Endometrial microvascular endothelial cells (primary cell): ENCODE data around the gene HRAS. TPM values are rescaled to one million over a fixed set of nuclear protein-coding genes. Genes with fewer than 3 reads are reported as not detected.

Experiments used
- in situ Hi-C: cut with HindIII; loops from 2 replicates; pipeline ENCODE4 v1.10.0; 2017; ENCODE audit warnings: low sequenced_read_pairs, low pct_unique_long_range_greater_than_20kb; ENCODE audit errors: inconsistent ontology term
- total RNA-seq: library from RNA; depleted of rRNA; stranded (reverse); fragments of >200 nt; gene quantifications from one replicate; pipeline ENCODE4 v1.2.3, GENCODE V29; 2015; ENCODE audit errors: inconsistent ontology term

The HRAS gene
- total RNA-seq, 1 donor from 2014 or later: 82.1 TPM

- in situ Hi-C loops: no loop called here
These were observed 20.6 kb upstream of the HRAS start for GRCh38 chr11:555780-556661.

GRCh38 chr11:555227-555779 lies 19.9 kb upstream of the HRAS start:
- in situ Hi-C loops: no loop called here

DNA sequence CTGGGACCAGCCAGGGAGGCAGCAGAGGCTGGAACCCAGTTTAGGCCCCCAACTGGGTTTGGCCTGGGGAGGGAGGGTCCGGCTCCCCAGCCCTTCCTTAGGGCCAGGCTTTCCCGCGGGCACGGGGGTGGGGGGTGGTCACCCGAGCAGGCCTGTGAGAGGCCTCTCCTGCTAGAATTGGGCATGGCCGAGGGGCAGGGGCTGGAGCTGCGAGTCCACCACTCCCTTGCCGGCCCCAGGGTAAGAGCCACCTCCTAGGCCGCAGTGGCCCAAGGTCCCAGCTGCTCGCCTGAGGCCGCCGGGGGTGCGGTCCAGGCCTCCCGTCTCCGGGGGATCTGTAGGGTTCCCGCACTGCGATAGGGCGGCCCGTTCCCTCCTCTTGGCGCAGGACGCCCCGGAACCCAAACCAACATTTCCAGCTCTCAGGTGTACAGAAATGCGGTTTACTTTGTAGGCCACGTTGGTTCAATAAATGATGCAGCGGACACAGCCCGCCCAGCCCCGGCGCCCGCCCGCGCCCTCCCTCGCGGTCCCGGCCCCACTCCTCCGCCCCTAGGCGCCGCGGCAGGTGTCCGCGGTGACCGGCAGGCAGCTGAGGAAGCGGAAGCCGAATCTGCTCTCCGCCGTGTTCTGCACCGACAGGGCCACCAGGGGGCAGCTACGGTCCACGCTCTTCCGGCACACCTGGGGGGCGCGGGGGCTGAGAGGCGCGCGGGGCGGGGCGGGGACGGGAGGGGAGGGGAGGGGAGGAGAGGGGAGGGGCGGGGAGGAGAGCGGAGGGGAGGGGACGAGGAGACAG lies 19.3 kb upstream of the HRAS start:
- in situ Hi-C loops: no loop called here

- in situ Hi-C loops: no loop called here
These were observed 18.6 kb upstream of the HRAS start for GRCh38 chr11:553988-554340.

DNA sequence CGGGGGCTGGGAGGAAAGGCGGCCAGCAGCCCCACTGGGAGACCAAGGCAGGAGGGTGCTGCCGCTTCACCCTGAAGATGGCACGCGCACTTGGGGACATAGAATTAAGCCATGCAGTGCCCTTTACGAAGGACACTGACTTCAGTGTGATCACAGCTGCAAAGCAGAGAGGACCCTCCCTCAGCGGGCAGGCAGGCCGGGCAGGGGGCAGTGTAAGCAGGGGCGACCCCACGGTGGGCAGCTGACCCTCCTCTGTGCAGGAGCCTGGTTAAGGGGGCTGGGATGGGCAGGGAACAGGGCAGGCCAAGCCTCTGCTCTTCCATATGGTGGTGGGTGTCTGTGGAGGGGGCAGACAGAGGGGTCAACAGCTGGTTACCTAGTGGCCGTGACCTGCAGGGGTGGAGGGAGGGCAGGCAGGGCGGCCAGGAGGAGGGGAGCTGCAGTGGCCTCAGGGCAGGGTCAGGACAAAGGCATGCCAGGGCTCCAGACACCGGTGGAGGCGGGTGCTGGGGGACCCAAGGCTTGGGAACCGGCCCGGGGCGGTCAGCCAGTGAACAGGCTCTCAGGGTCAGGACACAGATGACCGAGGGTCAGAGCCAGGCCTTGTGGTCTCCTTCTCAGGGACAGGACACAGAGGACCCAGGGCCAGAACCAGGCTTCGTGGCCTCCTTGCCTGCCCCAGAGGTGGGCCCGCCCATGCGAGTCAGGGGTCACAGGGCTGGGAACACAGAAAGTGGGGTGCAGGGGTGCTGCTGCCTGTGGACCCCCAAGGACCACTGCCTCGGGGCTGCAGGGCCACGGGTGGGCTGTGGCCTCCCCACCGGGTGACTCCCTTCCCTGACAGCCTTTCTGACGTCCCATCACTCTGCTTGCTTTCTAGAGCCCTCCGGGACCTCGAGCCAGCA lies 18.0 kb upstream of the HRAS start:
- in situ Hi-C loops: no loop called here

DNA sequence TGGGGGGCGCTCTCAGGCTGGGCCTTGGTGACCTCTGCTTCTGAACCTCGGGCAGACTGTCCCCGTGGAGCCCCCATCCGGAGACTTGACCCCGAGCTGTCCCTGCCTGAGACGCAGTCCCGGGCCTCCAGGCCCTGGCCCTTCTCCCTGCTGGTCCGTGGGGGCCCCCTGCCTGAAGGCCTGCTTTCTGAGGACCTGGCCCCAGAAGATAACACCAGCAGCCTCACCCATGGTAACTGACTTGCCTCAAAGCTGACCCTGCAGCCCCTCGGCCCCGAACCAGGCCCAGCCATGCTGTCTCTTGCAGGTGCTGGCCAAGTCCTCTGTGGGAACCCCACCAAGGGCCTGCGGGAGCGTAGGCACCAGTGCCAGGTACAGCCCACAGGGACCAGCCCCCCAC lies 16.2 kb upstream of the HRAS start:
- in situ Hi-C loops: no loop called here

DNA sequence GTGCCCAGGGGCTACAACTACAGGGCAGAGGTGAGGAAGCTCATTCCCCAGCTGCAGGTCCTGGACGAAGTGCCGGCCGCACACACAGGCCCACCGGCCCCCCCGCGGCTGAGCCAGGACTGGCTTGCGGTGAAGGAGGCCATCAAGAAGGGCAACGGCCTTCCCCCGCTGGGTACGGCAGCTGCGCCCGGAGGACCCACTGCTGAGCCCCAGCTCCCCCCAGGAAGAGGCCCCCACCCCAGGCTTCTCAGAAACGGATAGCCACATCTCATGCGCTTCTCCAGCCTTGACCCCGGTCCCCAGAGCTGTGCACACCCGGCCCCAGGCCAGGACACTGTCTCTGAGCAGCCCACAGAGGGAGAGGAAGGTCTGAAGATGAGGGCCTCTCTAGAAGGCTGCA lies 15.8 kb upstream of the HRAS start:
- in situ Hi-C loops: no loop called here

- in situ Hi-C loops: no loop called here
These were observed 15.3 kb upstream of the HRAS start for GRCh38 chr11:550746-551085.

DNA sequence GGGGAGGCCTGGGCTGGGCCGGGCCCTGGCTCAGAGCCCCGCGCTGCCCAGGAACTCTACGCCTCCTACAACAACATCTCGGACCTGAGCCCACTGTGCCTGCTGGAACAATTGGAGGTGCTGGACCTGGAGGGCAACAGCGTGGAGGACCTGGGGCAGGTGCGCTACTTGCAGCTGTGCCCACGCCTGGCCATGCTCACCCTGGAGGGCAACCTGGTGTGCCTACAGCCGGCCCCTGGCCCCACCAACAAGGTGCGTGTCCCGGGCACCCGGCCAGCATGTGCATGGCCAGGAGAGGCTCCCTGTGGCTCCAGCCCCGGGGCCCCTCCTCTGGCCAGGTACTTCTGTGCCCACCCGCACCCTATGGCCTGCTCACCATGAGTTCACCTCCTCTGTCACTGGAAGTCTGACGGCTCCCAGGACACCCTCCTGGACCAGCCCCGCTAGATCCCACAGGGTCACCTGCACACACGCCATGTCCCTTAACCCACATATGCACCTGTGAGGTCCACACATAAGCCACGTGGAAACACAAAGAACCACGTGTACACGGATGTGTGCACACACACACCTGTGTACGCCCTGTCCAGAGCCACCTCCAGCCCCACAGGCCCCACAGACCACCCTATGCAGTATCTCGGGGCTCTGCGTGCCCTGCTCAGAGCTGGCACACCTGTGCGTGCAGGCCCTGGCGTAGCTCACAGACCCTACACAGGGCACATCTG lies 14.8 kb upstream of the HRAS start:
- in situ Hi-C loops: no loop called here

- in situ Hi-C loops: no loop called here
These were observed 13.6 kb upstream of the HRAS start for GRCh38 chr11:548700-549603.

- in situ Hi-C loops: no loop called here
These were observed 9.8 kb upstream of the HRAS start for GRCh38 chr11:545171-545570.

DNA sequence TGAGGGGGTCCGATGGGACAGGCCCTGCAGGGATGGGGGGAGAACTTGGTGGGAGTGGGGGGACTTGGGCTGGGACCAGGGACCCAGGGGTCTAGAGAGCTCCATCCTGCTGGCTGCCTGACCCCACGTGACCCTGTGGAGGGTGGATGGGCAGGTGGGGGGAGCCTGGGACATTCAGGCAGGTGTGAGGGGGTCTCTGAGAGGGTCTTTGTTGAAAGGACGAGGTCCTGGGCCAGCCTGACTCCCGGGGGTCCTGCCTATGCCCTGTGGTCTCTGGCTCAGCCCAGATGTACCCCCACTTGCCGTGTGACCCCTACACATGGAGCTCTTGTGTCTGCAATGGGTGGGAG lies 9.4 kb upstream of the HRAS start:
- in situ Hi-C loops: no loop called here

- in situ Hi-C loops: no loop called here
These were observed 6.1 kb upstream of the HRAS start for GRCh38 chr11:541433-541885.

DNA sequence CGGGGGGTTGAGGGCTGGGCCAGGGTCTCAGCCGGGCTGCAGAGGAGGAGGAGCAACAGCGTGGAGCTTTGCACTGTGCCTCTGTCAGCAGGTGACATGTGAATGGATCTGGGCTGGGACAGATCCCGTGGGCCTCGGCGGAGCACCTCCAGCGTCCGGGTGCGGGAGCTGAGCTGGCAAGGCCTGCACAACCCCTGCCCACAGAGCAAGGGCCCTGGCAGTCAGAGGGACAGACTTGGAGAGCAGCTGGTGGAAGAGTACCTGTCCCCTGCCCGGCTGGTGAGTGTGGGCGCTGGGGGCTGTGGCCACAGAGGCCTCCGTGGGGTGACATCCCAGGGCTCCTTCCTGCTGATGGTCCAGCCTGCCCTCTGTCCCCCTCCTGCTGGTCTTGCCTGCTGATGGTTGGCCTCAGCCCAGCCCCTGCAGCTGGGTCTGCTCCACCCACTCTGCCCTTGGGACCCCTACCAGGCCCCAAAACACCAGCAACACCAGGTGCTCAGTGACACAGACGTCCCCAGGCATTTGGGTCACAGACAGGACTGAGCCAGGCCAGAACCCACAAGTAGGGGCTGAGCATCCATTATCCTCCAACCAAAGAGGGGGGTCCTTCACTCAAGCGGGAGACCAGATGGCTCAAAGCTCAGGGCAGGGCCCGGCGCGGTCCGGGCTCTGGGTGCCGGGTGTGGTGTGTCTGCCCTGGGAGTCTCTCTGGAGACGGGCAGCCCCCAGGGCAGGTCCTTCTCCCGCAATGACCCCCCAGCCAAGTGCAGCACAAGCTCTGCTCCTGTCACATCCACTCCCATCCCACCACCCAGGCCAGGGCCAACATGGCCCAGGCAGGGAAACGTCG lies 5.4 kb upstream of the HRAS start:
- in situ Hi-C loops: no loop called here

- in situ Hi-C loops: no loop called here
These were observed 4.7 kb upstream of the HRAS start for GRCh38 chr11:539971-540481.

- in situ Hi-C loops: no loop called here
These were observed 3.2 kb upstream of the HRAS start for GRCh38 chr11:538431-539051.
